Measurements from ENCODE around the gene TRIM71.

GRCh38 chr3:32797776-32798175 lies 20.0 kb upstream of the TRIM71 start:
- TF ChIP-seq POLR2A (IDR thresholded peaks at IDR 0.05; ENCODE audit: low read depth, low read length) (no peak), POLR2AphosphoS5 (IDR thresholded peaks at IDR 0.05; ENCODE audit: low read depth, low read length) (no peak), POU2F2 (IDR thresholded peaks at IDR 0.05; ENCODE audit: low read depth, low read length) (no peak), PAX5 (IDR thresholded peaks at IDR 0.05; ENCODE audit: insufficient read depth, low read length, severe bottlenecking) (no peak), TAF1 (IDR thresholded peaks at IDR 0.05; ENCODE audit: low read depth, low read length) (no peak), SPI1 (IDR thresholded peaks at IDR 0.05; ENCODE audit: low read depth, low read length) (no peak)
